GM18858 (cell line): Measurements from ENCODE around the gene ABCA12.

Source experiments
- ATAC-seq: cut with Tn5 transposase; IDR thresholded peaks from one replicate; pipeline ENCODE4 v1.9.1; 2021; ENCODE audit not compliant: unreplicated experiment

Gene ABCA12

GRCh38 chr2:214966420-214966819 lies 172.0 kb downstream of the ABCA12 start:
- ATAC-seq = no peak

- no peak for ATAC-seq
These were observed 177.7 kb downstream of the ABCA12 start for GRCh38 chr2:214960677-214961076.

- peak; percentile 63 for ATAC-seq
These were observed 191.5 kb downstream of the ABCA12 start for GRCh38 chr2:214946949-214947348.

- no peak for ATAC-seq
These were observed 204.4 kb downstream of the ABCA12 start for GRCh38 chr2:214934006-214934405.

GRCh38 chr2:214904634-214905033 lies 233.8 kb downstream of the ABCA12 start:
- no peak for ATAC-seq

GRCh38 chr2:214904176-214904575 lies 234.2 kb downstream of the ABCA12 start:
- ATAC-seq = no peak

GRCh38 chr2:214902286-214902685 lies 236.1 kb downstream of the ABCA12 start:
- no peak for ATAC-seq

GRCh38 chr2:214899751-214900150 lies 238.7 kb downstream of the ABCA12 start:
- no peak for ATAC-seq

- no peak for ATAC-seq
These were observed 242.2 kb downstream of the ABCA12 start for GRCh38 chr2:214896274-214896673.

GRCh38 chr2:214895469-214895868 lies 243.0 kb downstream of the ABCA12 start:
- ATAC-seq = no peak

GRCh38 chr2:214889301-214889700 lies 249.1 kb downstream of the ABCA12 start:
- ATAC-seq = no peak

- ATAC-seq = no peak
These were observed 256.7 kb downstream of the ABCA12 start for GRCh38 chr2:214881647-214882202.
